ENCODE results near the gene FRRS1L.

DNA sequence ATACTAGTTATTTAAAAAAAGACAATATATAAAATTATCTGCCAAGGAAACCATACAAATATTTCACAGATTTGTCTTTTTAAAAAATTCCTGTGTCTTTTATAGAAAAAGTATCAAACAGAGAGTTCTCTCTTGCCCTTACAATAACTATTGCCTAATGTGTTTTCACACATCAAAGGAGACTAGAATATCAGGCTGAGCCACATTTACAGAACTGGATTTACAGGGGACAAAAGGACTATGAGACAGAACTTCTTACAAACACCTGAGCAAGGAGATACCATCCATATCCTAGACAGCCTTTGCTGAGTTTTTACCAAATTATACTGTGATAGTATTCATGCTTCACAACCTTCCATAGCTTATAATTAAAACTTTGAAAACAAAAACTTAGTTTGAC, 81.5 kb downstream of the FRRS1L start:
- TF ChIP-seq, protein P1, sequence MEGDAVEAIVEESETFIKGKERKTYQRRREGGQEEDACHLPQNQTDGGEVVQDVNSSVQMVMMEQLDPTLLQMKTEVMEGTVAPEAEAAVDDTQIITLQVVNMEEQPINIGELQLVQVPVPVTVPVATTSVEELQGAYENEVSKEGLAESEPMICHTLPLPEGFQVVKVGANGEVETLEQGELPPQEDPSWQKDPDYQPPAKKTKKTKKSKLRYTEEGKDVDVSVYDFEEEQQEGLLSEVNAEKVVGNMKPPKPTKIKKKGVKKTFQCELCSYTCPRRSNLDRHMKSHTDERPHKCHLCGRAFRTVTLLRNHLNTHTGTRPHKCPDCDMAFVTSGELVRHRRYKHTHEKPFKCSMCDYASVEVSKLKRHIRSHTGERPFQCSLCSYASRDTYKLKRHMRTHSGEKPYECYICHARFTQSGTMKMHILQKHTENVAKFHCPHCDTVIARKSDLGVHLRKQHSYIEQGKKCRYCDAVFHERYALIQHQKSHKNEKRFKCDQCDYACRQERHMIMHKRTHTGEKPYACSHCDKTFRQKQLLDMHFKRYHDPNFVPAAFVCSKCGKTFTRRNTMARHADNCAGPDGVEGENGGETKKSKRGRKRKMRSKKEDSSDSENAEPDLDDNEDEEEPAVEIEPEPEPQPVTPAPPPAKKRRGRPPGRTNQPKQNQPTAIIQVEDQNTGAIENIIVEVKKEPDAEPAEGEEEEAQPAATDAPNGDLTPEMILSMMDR (IDR thresholded peaks at IDR 0.05) = no peak
- TF ChIP-seq POLR2A (IDR thresholded peaks at IDR 0.05) = no peak

All from Peyer's patch (tissue), 4 donors.